ENCODE results near the gene TNF. TPM values are rescaled to one million over a fixed set of nuclear protein-coding genes. Genes with fewer than 3 reads are reported as not detected.

TNF gene
- total RNA-seq, 3 donors from 2014 or later (not counting 1 experiment from before 2014, with no cell fraction given) = 24.2 to 60.8 (median 46.9) TPM

GRCh38 chr6:31544676-31545075 lies 30.7 kb upstream of the TNF start:
- peaks cover 40% of the 10 kb centered on the region for H3K4me1 ChIP-seq (ENCODE audit: control insufficient read depth, insufficient read depth, low read length)
- no peaks in the 10 kb centered on the region for H3K9me3 ChIP-seq (ENCODE audit: control insufficient read depth, insufficient read depth, low read length)

GRCh38 chr6:31545291-31545690 lies 30.1 kb upstream of the TNF start:
- Mint-ChIP-seq H3K4me1 (peaks cover 45 to 52% of the 10 kb centered on the region in 2 donors), H3K27ac (peak overlapping the region in 1 of 2 donors; percentile 21), H3K27me3 (ENCODE audit: low read depth in 2 of 2) (no peaks in the 10 kb centered on the region), H3K36me3 (peaks cover 7% of the 10 kb centered on the region), H3K9me3 (no peaks in the 10 kb centered on the region), H3K4me3 (peak overlapping the region; percentile 41)
- no peak for ATAC-seq
- no peak for DNase-seq
- no peak overlapping the region for H3K27ac ChIP-seq (ENCODE audit: low read length)
- H3K9me3 ChIP-seq (ENCODE audit: control insufficient read depth, insufficient read depth, low read length) = no peaks in the 10 kb centered on the region
- 95% methylated on average over 7 of the region's 7 CpGs for WGBS (ENCODE audit: insufficient coverage)
- TF ChIP-seq CTCF (IDR thresholded peaks at IDR 0.05) = no peak
- H3K27me3 ChIP-seq (ENCODE audit: control insufficient read depth, insufficient read depth, low read length) = no peaks in the 10 kb centered on the region
- no peak overlapping the region for H3K4me3 ChIP-seq (ENCODE audit: low read length)
- intact Hi-C loops (cut with micrococcal nuclease) = loop anchor here (10.0 kb wide), 1 partner anchor 190 kb away; the partner anchor contains the start of gene CLIC1
- peaks cover 34% of the 10 kb centered on the region for H3K4me1 ChIP-seq (ENCODE audit: control insufficient read depth, insufficient read depth, low read length)
- peaks cover under 1% of the 10 kb centered on the region for H3K36me3 ChIP-seq (ENCODE audit: control insufficient read depth, insufficient read depth, low read length)

More at GRCh38 chr6:31544676-31545075, 30.7 kb upstream of the TNF start:
- intact Hi-C loops (cut with micrococcal nuclease) = loop anchor here (5.0 to 10.0 kb wide), 3 partner anchors 123 to 288 kb away; partner anchors contain the start of genes CLIC1, CSNK2B and LY6G5B
- WGBS (ENCODE audit: insufficient coverage) = 85% methylated on average over 2 of the region's 2 CpGs
- no peak overlapping the region for H3K27ac ChIP-seq (ENCODE audit: low read length)
- ATAC-seq = no peak
- no peak overlapping the region for H3K4me3 ChIP-seq (ENCODE audit: low read length)
- H3K36me3 ChIP-seq (ENCODE audit: control insufficient read depth, insufficient read depth, low read length) = peaks cover 7% of the 10 kb centered on the region
- H3K4me3 Mint-ChIP-seq = peak overlapping the region; percentile 22
- TF ChIP-seq CTCF (IDR thresholded peaks at IDR 0.05) = no peak
- no peaks in the 10 kb centered on the region for H3K9me3 Mint-ChIP-seq
- H3K27me3 ChIP-seq (ENCODE audit: control insufficient read depth, insufficient read depth, low read length) = no peaks in the 10 kb centered on the region
- peaks cover 13% of the 10 kb centered on the region for H3K36me3 Mint-ChIP-seq
- peaks cover 51 to 58% of the 10 kb centered on the region in 2 donors for H3K4me1 Mint-ChIP-seq
- peak overlapping the region in 1 of 2 donors; percentile 21 for H3K27ac Mint-ChIP-seq
- DNase-seq = no peak
- H3K27me3 Mint-ChIP-seq (ENCODE audit: low read depth in 2 of 2) = no peaks in the 10 kb centered on the region

- Mint-ChIP-seq H3K27me3 (ENCODE audit: low read depth in 2 of 2) (no peaks in the 10 kb centered on the region), H3K27ac (peak within 1 kb of the TSS; percentile 90 to 97), H3K4me1 (peaks cover 38 to 46% of the 10 kb centered on the region in 2 donors), H3K36me3 (peaks cover 2% of the 10 kb centered on the region), H3K9me3 (no peaks in the 10 kb centered on the region), H3K4me3 (peak within 1 kb of the TSS; percentile 95)
- intact Hi-C loops (cut with micrococcal nuclease) = loop anchor here (1.0 to 10.0 kb wide), 3 partner anchors 52 to 188 kb away; partner anchors contain the start of genes BAG6 and CLIC1
- no peaks in the 10 kb centered on the region for H3K27me3 ChIP-seq (ENCODE audit: control insufficient read depth, insufficient read depth, low read length)
- ATAC-seq (peak; percentile 50 to 67 (median 56)), DNase-seq (peak; percentile 80 to 89)
- peaks cover 36% of the 10 kb centered on the region for H3K4me1 ChIP-seq (ENCODE audit: control insufficient read depth, insufficient read depth, low read length)
- 16% methylated on average over 11 of the region's 11 CpGs for WGBS (ENCODE audit: insufficient coverage)
- no peaks in the 10 kb centered on the region for H3K36me3 ChIP-seq (ENCODE audit: control insufficient read depth, insufficient read depth, low read length)
- peak; percentile 95 for TF ChIP-seq CTCF (IDR thresholded peaks at IDR 0.05)
- H3K9me3 ChIP-seq (ENCODE audit: control insufficient read depth, insufficient read depth, low read length) = no peaks in the 10 kb centered on the region
- peak within 1 kb of the TSS; percentile 87 for H3K27ac ChIP-seq (ENCODE audit: low read length)
- H3K4me3 ChIP-seq (ENCODE audit: low read length) = peak within 1 kb of the TSS; percentile 38
These were observed 28.9 kb upstream of the TNF start, which contains the start of gene ATP6V1G2 for GRCh38 chr6:31546339-31546957. Gene ATP6V1G2 (minus strand): TSS chr6:31546608. CDS start chr6:31546559, 49 bp downstream.
